ENCODE results near the gene FAM83C. TPM values are rescaled to one million over a fixed set of nuclear protein-coding genes. Genes with fewer than 3 reads are reported as not detected.

The FAM83C gene
- total RNA-seq (ENCODE audit: unreplicated experiment) = not detected
- long read RNA-seq = 0 reads

- no peaks in the 10 kb centered on the region for H3K4me1 Mint-ChIP-seq (ENCODE audit: low read depth, unreplicated experiment)
- peaks cover 6% of the 10 kb centered on the region for H3K27me3 Mint-ChIP-seq (ENCODE audit: unreplicated experiment)
- H3K4me3 Mint-ChIP-seq (ENCODE audit: unreplicated experiment) = no peak within 1 kb of the TSS
Measured at GRCh38 chr20:35291654-35292503, at the start of gene FAM83C. TSS of gene FAM83C (minus strand) at chr20:35292425. CDS start at chr20:35292304, 121 bp downstream.

GRCh38 chr20:35341366-35342028 lies 49.3 kb upstream of the FAM83C start:
- TF ChIP-seq CTCF (IDR thresholded peaks at IDR 0.05; ENCODE audit: partially characterized antibody, unreplicated experiment) = no peak
- Mint-ChIP-seq H3K27ac (ENCODE audit: unreplicated experiment) (no peak overlapping the region), H3K4me1 (ENCODE audit: low read depth, unreplicated experiment) (no peaks in the 10 kb centered on the region), H3K27me3 (ENCODE audit: unreplicated experiment) (peaks cover 2% of the 10 kb centered on the region), H3K4me3 (ENCODE audit: unreplicated experiment) (no peak overlapping the region), H3K9me3 (ENCODE audit: unreplicated experiment) (peaks cover 4% of the 10 kb centered on the region), H3K36me3 (ENCODE audit: unreplicated experiment) (peaks cover 9% of the 10 kb centered on the region)
- no peak for DNase-seq

More at GRCh38 chr20:35291654-35292503, at the start of gene FAM83C:
- Mint-ChIP-seq H3K9me3 (ENCODE audit: unreplicated experiment) (peaks cover 6% of the 10 kb centered on the region), H3K36me3 (ENCODE audit: unreplicated experiment) (no peaks in the 10 kb centered on the region), H3K27ac (ENCODE audit: unreplicated experiment) (no peak within 1 kb of the TSS)
- no peak for DNase-seq
- TF ChIP-seq CTCF (IDR thresholded peaks at IDR 0.05; ENCODE audit: partially characterized antibody, unreplicated experiment) = no peak

- Mint-ChIP-seq H3K4me1 (ENCODE audit: low read depth, unreplicated experiment) (no peaks in the 10 kb centered on the region), H3K27me3 (ENCODE audit: unreplicated experiment) (peaks cover 4% of the 10 kb centered on the region), H3K9me3 (ENCODE audit: unreplicated experiment) (peaks cover 4% of the 10 kb centered on the region), H3K4me3 (ENCODE audit: unreplicated experiment) (no peak overlapping the region), H3K27ac (ENCODE audit: unreplicated experiment) (no peak overlapping the region), H3K36me3 (ENCODE audit: unreplicated experiment) (no peaks in the 10 kb centered on the region)
- no peak for DNase-seq
- no peak for TF ChIP-seq CTCF (IDR thresholded peaks at IDR 0.05; ENCODE audit: partially characterized antibody, unreplicated experiment)
Measured at GRCh38 chr20:35340436-35340835, 48.2 kb upstream of the FAM83C start.

- H3K27me3 Mint-ChIP-seq (ENCODE audit: unreplicated experiment) = peaks cover 4% of the 10 kb centered on the region
- H3K4me1 Mint-ChIP-seq (ENCODE audit: low read depth, unreplicated experiment) = no peaks in the 10 kb centered on the region
- no peak overlapping the region for H3K27ac Mint-ChIP-seq (ENCODE audit: unreplicated experiment)
- no peak overlapping the region for H3K4me3 Mint-ChIP-seq (ENCODE audit: unreplicated experiment)
- peaks cover 4% of the 10 kb centered on the region for H3K9me3 Mint-ChIP-seq (ENCODE audit: unreplicated experiment)
- no peaks in the 10 kb centered on the region for H3K36me3 Mint-ChIP-seq (ENCODE audit: unreplicated experiment)
- TF ChIP-seq CTCF (IDR thresholded peaks at IDR 0.05; ENCODE audit: partially characterized antibody, unreplicated experiment) = no peak
- DNase-seq = no peak
Measured at GRCh38 chr20:35339636-35340035, 47.4 kb upstream of the FAM83C start.

GRCh38 chr20:35339007-35339406 lies 46.8 kb upstream of the FAM83C start:
- H3K36me3 Mint-ChIP-seq (ENCODE audit: unreplicated experiment) = no peaks in the 10 kb centered on the region
- H3K27ac Mint-ChIP-seq (ENCODE audit: unreplicated experiment) = no peak overlapping the region
- peaks cover 4% of the 10 kb centered on the region for H3K27me3 Mint-ChIP-seq (ENCODE audit: unreplicated experiment)

More at GRCh38 chr20:35339007-35339406, 46.8 kb upstream of the FAM83C start:
- peaks cover 4% of the 10 kb centered on the region for H3K9me3 Mint-ChIP-seq (ENCODE audit: unreplicated experiment)
- H3K4me3 Mint-ChIP-seq (ENCODE audit: unreplicated experiment) = no peak overlapping the region
- TF ChIP-seq CTCF (IDR thresholded peaks at IDR 0.05; ENCODE audit: partially characterized antibody, unreplicated experiment) = no peak
- no peak for DNase-seq
- H3K4me1 Mint-ChIP-seq (ENCODE audit: low read depth, unreplicated experiment) = no peaks in the 10 kb centered on the region
